Dendritic cell treated with granulocyte-macrophage colony-stimulating factor and Interleukin-4, amounts not matched to agents 40 ng/mL and 50 ng/mL, for 4 days (primary cell): Measurements from ENCODE around the gene CLEC4D.
"Not testable (repeated sequence)": the region's sequence is repeated elsewhere in the genome, so short reads cannot be mapped to it uniquely, and the experiment has no call there.

ENCODE experiments used
- H3K27ac Mint-ChIP-seq: one replicate; pipeline ENCODE4 v1.8.0; 2022; ENCODE audit warnings: mild to moderate bottlenecking, mixed read lengths
- H3K27me3 Mint-ChIP-seq: one replicate; pipeline ENCODE4 v1.8.0; 2022; ENCODE audit warnings: mild to moderate bottlenecking, mixed read lengths
- H3K36me3 Mint-ChIP-seq: one replicate; pipeline ENCODE4 v1.8.0; 2022; ENCODE audit warnings: low read depth, mixed read lengths
- H3K4me1 Mint-ChIP-seq: one replicate; pipeline ENCODE4 v1.8.0; 2022; ENCODE audit warnings: low read depth, mixed read lengths
- H3K4me3 Mint-ChIP-seq: one replicate; pipeline ENCODE4 v1.8.0; 2022; ENCODE audit warnings: mild to moderate bottlenecking, moderate library complexity, mixed read lengths
- H3K9me3 Mint-ChIP-seq: one replicate; pipeline ENCODE4 v1.8.0; 2022; ENCODE audit warnings: mixed read lengths
- intact Hi-C: fragments of 100-400 bp; cut with micrococcal nuclease; formaldehyde crosslinking; loops from one replicate; pipeline ENCODE4 v1.15.0; 2022

CLEC4D gene

DNA sequence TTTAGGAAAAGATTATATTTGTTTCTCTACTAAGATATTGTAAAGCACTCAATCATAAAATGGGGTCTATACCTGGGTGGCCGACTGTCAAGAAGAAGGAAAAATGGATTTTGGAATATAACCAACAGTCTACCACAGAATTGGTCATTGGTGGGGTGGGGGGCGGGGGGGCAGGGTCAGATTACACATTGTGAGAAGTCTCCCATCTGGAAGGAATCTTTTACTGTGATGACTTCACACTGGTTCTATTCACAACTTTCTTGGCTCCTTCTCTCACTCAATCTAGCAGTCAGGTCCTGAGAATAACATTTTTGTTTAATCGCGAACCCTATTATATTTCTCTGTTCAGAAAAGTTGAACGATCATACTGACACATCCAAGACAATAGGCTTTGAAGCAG is 36.1 kb downstream of the CLEC4D start:
- no peaks in the 10 kb centered on the region for H3K9me3 Mint-ChIP-seq
- peaks cover 12% of the 10 kb centered on the region for H3K4me1 Mint-ChIP-seq
- no peak overlapping the region for H3K4me3 Mint-ChIP-seq
- no peak overlapping the region for H3K27ac Mint-ChIP-seq
- intact Hi-C loops: no loop called here
- H3K36me3 Mint-ChIP-seq: no peaks in the 10 kb centered on the region
- peaks cover 2% of the 10 kb centered on the region for H3K27me3 Mint-ChIP-seq

DNA sequence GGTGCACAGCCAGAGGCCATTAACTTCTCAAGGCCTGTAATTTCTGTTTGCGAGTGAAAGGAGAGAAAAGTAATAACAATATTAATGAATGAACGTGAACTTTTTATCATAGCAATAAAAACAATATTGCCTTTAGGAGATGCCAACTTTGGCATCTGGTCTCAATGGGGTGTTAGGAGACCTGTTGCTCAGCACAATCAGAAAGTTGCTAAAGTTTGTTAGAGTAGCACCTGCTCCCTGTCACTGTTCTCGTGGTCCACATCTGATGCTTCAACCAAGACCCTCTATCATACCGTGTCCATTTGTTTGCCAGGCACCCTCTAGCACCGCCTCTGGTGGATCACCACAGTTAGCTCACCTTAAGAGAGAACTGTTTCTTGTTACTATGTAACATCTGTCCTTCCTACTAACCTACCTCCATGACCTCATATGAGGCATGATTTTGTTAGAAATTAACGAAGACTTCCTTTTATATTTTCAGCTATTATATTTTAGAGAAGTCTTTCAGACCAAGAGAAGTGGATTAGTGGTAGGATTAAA is 39.9 kb downstream of the CLEC4D start:
- no peak overlapping the region for H3K4me3 Mint-ChIP-seq
- H3K27ac Mint-ChIP-seq: no peak overlapping the region
- H3K36me3 Mint-ChIP-seq: no peaks in the 10 kb centered on the region
- H3K9me3 Mint-ChIP-seq: no peaks in the 10 kb centered on the region
- intact Hi-C loops: no loop called here
- peaks cover 2% of the 10 kb centered on the region for H3K27me3 Mint-ChIP-seq
- H3K4me1 Mint-ChIP-seq: peaks cover 7% of the 10 kb centered on the region

DNA sequence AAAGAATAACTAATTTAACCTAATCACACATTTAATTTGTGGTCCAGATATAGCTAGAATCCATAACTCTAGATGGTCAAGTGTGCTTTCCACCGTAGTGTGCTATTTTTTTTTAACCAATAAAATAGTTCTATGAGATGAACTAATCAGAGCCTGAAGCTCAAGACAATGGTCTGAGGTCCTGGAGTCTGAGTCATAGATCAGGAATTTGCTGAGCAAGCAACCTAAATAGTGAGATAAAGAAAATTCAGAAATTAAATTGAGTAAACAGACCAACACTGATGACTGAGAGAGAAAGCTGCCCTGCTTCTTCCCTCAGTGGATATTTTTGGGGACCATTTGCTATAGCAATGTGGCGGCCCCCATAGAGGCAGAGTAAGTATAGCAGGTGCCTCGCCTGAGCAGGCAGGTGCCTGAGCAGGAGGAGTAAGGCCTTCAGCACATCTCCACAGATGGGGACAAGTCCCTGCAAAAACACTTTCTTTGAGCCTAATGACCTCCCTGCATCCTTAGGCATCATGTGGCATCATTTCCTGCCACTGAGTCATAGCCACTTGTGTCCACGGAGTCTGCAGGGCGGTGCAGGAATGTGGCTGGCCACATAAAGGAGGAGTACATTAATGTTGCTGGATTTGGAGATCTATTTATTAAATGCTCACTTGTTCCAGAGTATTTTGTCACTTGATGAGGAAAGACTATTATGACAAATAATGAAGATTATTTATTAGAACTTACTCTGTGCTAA is 41.3 kb downstream of the CLEC4D start:
- intact Hi-C loops: no loop called here
- Mint-ChIP-seq H3K27me3 (no peaks in the 10 kb centered on the region), H3K27ac (no peak overlapping the region), H3K4me3 (no peak overlapping the region), H3K4me1 (peaks cover 7% of the 10 kb centered on the region), H3K9me3 (no peaks in the 10 kb centered on the region), H3K36me3 (no peaks in the 10 kb centered on the region)

DNA sequence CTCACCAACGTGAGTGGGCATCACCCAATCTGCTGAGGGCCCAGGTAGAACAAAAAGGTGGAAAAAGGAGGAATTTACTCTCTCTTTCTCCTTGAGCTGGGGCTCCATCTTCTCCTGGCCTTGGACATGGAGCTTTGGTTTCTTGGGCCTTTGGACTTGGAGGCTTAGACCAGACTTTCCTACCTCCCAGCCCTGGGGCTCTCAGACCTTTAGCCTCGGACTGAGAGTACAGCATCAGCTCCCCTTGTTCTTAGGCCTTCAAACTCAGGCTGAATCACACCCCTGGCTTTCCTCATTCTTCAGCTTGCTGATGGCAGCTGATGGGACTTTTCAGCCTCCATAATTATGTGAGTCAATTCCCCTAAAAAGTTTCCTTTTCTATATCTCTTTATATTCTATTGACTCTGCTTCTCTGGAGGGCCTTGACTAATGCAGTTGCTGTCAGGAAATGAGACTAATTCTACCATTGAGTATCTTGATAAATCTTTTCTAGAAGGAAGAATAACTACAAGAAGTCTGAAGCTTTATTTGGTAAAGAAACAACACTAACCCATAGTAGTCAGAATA is 43.3 kb downstream of the CLEC4D start:
- Mint-ChIP-seq H3K9me3 (no peaks in the 10 kb centered on the region), H3K4me3 (no peak overlapping the region), H3K27ac (no peak overlapping the region), H3K4me1 (peaks cover 7% of the 10 kb centered on the region), H3K27me3 (no peaks in the 10 kb centered on the region), H3K36me3 (no peaks in the 10 kb centered on the region)
- intact Hi-C loops: no loop called here

DNA sequence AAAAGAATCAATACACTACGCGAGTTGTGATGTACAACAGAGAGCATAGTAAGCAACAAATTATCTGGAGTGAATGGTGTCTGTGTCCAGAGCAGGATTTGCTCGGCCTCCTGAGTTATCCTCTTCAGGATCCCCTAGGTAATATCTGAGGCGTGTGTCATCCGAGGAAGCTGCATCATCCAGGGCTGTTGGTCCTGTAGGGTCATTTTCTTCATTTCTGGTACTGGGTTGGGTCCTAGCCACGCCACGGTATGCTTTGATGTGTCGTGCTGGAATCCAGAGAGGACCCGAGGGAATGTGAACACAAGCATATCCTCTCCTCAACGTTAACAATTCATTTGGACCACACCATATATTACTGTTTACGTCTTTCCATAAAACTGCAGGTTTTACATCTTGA is 46.4 kb downstream of the CLEC4D start:
- Mint-ChIP-seq H3K27me3 (no peaks in the 10 kb centered on the region), H3K4me3 (no peak overlapping the region), H3K36me3 (no peaks in the 10 kb centered on the region), H3K9me3 (peaks cover 16% of the 10 kb centered on the region), H3K4me1 (peaks cover 4% of the 10 kb centered on the region), H3K27ac (no peak overlapping the region)
- intact Hi-C loops: no loop called here

DNA sequence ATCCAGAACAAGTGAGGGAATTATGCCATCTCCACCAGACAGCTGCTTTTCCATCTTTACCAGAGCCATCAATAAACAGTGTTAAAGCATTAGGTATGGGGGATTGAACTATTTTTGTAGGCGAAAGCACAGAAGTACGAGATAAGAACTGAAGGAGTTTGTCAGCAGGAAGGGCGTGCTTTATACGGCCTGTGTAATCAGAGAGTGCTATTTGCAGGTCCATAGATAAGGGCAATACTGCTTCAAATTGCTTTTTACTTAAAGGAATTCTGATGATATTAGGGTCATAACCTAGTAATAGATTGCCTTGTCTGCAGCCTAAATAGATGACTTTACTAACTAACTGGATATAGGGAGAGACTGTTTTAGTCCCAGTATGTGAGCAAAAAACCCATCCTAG is 47.7 kb downstream of the CLEC4D start:
- Mint-ChIP-seq H3K36me3 (no peaks in the 10 kb centered on the region), H3K4me1 (peaks cover under 1% of the 10 kb centered on the region), H3K9me3 (peaks cover 16% of the 10 kb centered on the region), H3K27ac (no peak overlapping the region), H3K27me3 (no peaks in the 10 kb centered on the region), H3K4me3 (no peak overlapping the region)
- intact Hi-C loops: no loop called here

DNA sequence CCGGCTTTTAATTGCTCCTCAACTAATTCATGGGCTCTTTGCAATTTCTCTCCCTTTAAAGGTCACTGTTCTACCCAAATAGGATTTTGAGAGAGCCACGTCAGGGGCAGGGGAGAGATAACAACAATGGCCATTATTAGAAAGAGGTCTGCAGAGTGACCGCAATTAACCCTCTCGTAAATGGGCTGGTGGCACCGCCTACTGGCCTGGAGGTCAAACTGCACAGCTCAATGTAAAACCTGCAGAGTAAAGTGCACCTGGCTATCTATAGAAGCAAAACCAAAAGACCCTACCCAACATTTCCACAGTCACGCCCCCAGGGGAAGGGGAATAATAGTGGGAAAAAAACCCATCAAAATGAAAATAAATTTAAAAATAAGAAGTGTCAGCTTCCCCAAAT is 49.0 kb downstream of the CLEC4D start:
- Mint-ChIP-seq H3K27ac (no peak overlapping the region), H3K36me3 (no peaks in the 10 kb centered on the region), H3K9me3 (peaks cover 16% of the 10 kb centered on the region), H3K4me3 (no peak overlapping the region), H3K27me3 (no peaks in the 10 kb centered on the region), H3K4me1 (peaks cover 10% of the 10 kb centered on the region)
- intact Hi-C loops: no loop called here

DNA sequence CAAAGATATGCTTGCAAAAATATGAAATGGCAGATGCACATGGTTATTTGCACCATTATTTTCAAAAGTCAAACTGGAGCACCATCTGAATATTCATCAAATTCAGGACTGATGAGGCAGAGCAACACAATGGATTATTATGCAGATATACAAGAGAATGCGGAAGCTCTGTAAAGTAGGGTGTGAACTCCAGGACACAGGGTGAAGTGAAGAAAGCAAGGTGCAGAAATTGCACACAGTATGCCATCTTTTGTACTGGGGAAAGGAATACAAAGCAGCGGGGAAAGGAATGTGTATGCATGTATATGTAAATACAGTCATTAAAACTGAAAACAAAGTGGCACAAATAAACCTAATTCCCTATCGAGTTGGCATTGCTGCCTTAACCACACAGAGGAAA is 50.1 kb downstream of the CLEC4D start:
- Mint-ChIP-seq H3K9me3 (peaks cover 16% of the 10 kb centered on the region), H3K27me3 (no peaks in the 10 kb centered on the region), H3K36me3 (no peaks in the 10 kb centered on the region), H3K4me1 (peaks cover 10% of the 10 kb centered on the region), H3K27ac (no peak overlapping the region), H3K4me3 (no peak overlapping the region)
- intact Hi-C loops: no loop called here

DNA sequence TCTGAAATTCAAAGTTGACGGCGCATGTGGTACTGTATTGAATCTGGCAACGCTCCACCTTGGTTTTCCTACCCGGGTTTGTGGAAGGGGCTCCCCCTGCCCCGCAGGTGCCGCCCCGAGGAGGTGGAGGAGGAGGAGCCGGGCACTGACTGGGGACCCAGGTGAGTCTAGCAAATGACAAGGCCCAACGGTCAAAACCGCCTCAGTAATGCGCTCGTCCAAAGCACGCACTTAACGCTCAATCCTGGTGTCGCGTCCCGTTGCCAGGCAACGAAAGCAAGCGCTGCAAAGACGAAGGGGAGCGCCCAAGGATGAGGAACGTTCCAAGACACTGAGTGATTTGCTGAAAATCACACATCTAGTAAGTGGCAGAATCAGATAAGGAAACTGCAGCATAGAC is 51.4 kb downstream of the CLEC4D start:
- Mint-ChIP-seq H3K27me3 (no peaks in the 10 kb centered on the region), H3K4me1 (peaks cover 10% of the 10 kb centered on the region), H3K4me3 (no peak overlapping the region), H3K9me3 (peaks cover 16% of the 10 kb centered on the region), H3K36me3 (no peaks in the 10 kb centered on the region), H3K27ac (no peak overlapping the region)
- intact Hi-C loops: no loop called here

DNA sequence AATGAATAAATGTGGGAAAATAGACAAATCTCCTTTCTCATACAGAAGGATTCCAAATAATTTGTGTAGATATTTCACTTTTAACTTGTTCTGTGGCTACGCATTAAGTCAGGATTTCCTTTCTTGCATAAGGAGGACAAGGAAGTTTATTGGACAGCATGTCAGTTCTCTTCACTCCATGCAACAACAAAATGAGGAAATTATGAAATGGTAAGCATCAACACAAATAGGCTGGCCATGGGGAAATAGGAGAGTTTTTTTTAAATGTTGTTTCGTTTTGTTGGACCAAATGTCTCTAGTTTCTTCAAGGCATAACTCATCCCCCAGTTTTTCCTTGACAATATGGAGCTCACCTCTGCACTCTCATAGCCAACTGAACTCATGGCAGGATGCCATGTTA is 52.7 kb downstream of the CLEC4D start:
- not testable (repeated sequence) for H3K4me1 Mint-ChIP-seq

DNA sequence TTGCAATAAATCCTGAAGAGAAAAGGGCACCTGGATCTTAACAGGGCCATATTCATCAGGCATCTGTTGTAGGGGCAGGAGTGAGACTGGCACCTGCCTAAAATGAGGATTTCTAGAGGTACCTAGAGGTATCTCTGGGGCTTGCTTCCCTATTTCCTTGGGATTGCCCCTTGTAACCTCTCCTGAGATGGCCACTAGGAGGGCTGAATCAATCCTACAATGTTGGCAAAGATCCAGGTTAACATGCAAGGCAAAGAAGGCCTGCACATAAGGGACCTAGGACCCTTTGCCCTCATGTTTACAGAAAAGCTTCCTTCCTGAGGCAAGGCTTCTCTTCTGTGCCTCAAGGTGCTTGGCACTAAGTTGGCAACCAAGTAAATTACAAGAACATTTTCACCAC is 53.2 kb downstream of the CLEC4D start:
- no peak overlapping the region for H3K4me3 Mint-ChIP-seq
- H3K36me3 Mint-ChIP-seq: no peaks in the 10 kb centered on the region
- peaks cover 10% of the 10 kb centered on the region for H3K4me1 Mint-ChIP-seq
- intact Hi-C loops: no loop called here
- H3K27me3 Mint-ChIP-seq: no peaks in the 10 kb centered on the region
- H3K9me3 Mint-ChIP-seq: peaks cover 16% of the 10 kb centered on the region
- peak overlapping the region; percentile 64 for H3K27ac Mint-ChIP-seq

More for the DNA sequence above, 52.7 kb downstream of the CLEC4D start:
- intact Hi-C loops, H3K27me3 Mint-ChIP-seq, H3K36me3 Mint-ChIP-seq, H3K4me3 Mint-ChIP-seq: not testable (repeated sequence)
- peak overlapping the region; percentile 64 for H3K27ac Mint-ChIP-seq
- H3K9me3 Mint-ChIP-seq: peaks cover 16% of the 10 kb centered on the region
